Adrenal gland (tissue), 5 donors: ENCODE data around the gene MICOS13.

Experiments
- CTCF ChIP-seq, 6 experiments: fragments of 450-650 bp in 4 of 6; fragments of 200-600 bp in 2 of 6; sonication (generic) in 1 of 6; IDR thresholded peaks; 1 replicate in 5 of 6; 2 replicates in 1 of 6; pipeline versions ENCODE4 v1.5.1 to v1.8.0; 2016 to 2021; ENCODE audit warnings: antibody characterized with exemption in 6 of 6, mild to moderate bottlenecking in 2 of 6, moderate library complexity in 1 of 6
- POLR2A ChIP-seq, 2 donors: fragments of 450-650 bp; IDR thresholded peaks; one replicate each; pipeline ENCODE4 v1.6.1; 2017; ENCODE audit warnings: antibody characterized with exemption in 2 of 2, mild to moderate bottlenecking in 2 of 2, moderate library complexity in 1 of 2
- donor health status: DM: no; HTN: no; CAD: no.

- no peak for TF ChIP-seq CTCF (IDR thresholded peaks at IDR 0.05)
- no peak for TF ChIP-seq POLR2A (IDR thresholded peaks at IDR 0.05)
These were observed 42.3 kb downstream of the MICOS13 start for GRCh38 chr19:5637971-5638370.
